GM21529 (cell line): ENCODE data around the gene IVNS1ABP.
"Not testable (repeated sequence)": the region's sequence is repeated elsewhere in the genome, so short reads cannot be mapped to it uniquely, and the experiment has no call there.

Experiments
- ATAC-seq: cut with Tn5 transposase; IDR thresholded peaks from one replicate; pipeline ENCODE4 v1.9.1; 2021; ENCODE audit not compliant: unreplicated experiment

The IVNS1ABP gene

GRCh38 chr1:185257950-185258208 lies 59.2 kb downstream of the IVNS1ABP start:
- no peak for ATAC-seq

- ATAC-seq = not testable (repeated sequence)
Measured at GRCh38 chr1:185257116-185257949, 59.7 kb downstream of the IVNS1ABP start.

GRCh38 chr1:185255595-185255994 lies 61.4 kb downstream of the IVNS1ABP start:
- ATAC-seq = not testable (repeated sequence)

GRCh38 chr1:185252404-185252803 lies 64.6 kb downstream of the IVNS1ABP start:
- ATAC-seq = not testable (repeated sequence)

GRCh38 chr1:185251928-185252327 lies 65.1 kb downstream of the IVNS1ABP start:
- ATAC-seq = not testable (repeated sequence)

- ATAC-seq = no peak
Measured at GRCh38 chr1:185250063-185250462, 67.0 kb downstream of the IVNS1ABP start.

GRCh38 chr1:185249563-185249962 lies 67.5 kb downstream of the IVNS1ABP start:
- ATAC-seq = no peak
